D341Med (cell line): Measurements from ENCODE around the gene FAN1.
A peak's percentile ranks its signal among the peaks of the same experiment; 100 is the strongest.

ENCODE experiments used
- DNase-seq: peaks from one replicate; pipeline ENCODE4 v3.0.0; 2012; ENCODE audit warnings: low spot score

FAN1 gene

DNA sequence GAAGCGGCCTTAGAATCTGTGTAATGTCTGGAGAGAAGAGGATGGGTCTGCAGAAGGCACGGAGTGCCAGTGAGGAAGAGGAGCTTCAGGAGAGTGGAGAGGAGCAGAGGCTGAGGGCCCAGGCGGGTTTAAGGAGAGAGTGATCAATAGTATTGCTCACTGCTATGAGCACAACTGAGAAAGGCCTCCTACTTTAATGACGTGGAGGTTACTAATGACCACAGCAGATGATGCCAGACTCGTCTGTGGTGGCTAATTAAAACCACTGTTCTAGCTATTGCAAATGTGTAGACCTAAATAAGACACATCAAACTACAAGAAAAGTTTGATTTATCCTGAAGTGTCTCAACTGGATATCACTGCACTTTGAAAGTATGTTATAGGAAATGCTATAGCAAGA is 54.5 kb downstream of the FAN1 start:
- DNase-seq = no peak

DNA sequence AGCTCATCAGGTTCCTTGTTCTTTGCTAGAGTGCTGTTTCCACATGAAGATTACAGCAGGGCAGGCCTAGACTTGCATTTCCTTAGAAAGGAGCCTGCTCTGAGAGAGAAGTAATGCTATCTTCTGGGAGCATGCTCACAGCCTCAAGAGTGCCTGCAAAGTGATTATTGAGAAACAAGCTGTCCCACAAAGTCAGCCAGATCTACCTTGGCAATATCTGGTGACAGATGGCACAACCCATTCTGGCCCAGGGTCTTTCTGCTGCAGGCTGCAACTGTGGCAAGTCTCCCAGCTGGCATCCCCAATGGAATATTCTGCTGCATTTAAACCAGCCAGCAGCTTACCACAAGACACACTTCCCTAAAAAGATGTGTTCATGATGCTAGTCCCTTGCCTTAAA is 58.4 kb downstream of the FAN1 start:
- DNase-seq = peak; percentile 51

DNA sequence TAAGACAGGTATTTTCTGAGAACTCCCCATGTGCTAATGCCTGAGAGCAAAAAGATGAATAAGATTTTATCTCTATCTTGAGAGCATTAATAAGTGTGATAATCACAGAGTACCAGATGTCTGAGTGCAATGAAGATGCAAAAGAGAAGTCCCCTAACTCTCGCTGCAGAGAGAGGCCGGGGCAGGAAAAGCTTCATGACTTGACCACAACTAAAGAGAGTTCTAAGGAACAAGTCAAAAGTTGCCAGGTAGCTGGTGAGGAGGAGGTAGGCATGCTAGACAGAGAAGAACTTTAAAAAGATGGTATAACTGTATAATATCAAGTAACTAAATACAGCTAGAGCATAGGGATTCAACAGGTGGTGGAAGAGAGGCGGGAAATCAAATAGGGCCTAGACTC is 58.9 kb downstream of the FAN1 start:
- DNase-seq = no peak

DNA sequence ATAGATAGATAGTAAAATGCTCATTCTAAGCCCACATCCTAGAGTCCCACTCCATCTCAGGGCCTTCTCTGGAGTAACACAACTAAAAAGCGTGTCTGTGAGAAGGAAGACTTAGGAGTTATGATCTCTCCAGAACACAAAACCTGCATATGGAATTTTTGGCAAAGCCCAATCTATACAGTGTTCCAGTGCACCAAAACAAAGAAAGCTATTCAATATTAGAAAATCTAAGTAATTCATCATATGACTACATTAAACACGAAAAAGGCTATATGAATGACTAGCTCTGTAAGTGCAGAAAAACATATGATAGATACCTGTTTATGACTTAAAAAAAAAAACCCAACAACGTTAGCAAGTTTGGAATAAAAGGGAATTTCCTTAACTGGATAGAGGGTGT is 60.0 kb downstream of the FAN1 start:
- DNase-seq = no peak

DNA sequence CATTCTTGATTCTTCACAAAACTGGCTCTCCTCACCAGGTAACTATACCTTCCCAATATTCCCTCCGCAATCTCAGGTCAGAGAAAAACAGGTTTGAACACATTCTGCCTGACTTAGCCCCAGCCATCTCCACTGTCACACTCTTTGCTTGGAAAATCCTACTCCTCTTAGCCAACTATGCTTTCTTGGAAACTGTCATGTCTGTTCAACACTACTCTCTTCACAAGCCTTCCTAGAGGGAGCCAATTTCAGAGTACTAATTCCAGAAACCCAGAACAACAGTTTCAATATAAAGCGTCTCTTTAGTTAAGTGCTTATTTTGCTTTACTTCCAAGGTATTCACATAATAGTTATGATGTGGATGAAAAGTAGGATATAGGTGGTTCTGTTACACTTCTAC is 66.0 kb downstream of the FAN1 start:
- DNase-seq = no peak

DNA sequence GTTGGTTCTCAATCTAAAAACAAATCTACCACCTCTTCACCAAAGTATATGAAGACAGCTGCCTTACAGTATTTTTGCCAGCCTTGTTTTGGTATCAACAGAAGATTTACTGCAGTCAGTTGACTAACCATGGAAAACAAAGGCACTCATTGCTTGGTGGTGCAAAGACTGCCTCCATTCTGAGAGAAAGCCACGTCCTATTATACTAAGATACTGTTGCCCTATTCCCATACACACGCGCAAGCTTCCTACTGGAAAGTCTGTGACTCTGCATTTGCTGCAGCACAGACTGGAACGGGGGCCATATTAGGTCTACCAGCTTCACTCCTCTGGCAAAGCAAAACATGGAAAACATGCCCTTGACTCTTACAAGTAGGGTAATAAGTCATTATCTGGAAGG is 69.7 kb downstream of the FAN1 start:
- DNase-seq = no peak

DNA sequence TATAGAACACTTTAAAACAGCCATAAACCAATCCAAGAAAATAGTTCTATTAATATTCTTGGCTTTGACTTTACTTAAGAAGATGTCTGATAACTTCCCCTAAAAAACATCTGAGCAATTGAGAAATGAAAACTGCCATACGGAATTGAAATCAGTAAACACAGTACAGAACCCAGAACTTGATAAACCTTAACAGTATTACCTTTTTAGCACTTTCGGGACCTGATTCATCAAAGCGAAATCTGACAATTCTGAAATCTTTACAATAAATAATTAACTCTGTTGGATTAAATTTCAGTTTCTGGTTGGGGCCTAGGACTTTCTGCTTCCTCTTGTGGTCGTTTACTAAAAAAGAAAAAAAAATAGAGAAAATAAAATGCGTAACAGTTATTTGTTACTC is 70.4 kb downstream of the FAN1 start:
- DNase-seq = no peak

DNA sequence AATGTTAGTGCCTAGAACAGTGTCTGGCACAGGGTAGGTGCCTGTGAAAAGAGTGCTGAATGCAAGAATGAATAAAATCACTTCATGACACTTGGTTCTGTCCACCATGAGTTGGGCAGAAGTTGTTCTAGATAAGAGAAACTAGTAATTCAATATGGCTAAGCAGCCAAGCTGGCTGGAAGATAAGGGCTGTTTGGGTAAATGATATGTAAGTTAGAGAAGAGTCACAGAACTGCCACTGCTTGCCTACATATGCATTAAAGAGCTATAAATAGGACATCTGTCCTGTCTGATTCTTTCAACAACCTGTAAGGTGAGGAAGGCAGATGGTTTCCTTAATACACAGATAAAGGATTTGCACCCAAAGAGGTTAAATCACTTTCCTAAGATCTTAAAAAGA is 74.6 kb downstream of the FAN1 start:
- no peak for DNase-seq

DNA sequence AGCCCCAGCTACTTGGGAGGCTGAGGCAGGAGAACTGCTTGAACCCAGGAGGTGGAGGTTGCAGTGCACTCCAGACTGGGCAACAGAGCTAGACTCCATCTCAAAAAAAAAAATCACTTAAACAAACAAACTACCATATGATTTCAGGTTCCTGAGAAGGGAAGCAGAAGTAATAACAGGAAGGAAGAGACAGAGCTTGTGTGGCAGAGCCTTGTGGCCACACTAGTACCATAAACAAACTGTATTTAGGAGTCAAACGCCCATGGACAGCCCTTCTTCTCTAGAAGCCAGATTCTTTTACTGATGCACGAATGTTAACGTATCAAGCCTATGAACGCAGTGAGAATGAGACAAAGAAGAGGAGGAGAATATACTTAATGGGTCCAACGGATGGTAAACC is 75.7 kb downstream of the FAN1 start:
- DNase-seq = no peak

DNA sequence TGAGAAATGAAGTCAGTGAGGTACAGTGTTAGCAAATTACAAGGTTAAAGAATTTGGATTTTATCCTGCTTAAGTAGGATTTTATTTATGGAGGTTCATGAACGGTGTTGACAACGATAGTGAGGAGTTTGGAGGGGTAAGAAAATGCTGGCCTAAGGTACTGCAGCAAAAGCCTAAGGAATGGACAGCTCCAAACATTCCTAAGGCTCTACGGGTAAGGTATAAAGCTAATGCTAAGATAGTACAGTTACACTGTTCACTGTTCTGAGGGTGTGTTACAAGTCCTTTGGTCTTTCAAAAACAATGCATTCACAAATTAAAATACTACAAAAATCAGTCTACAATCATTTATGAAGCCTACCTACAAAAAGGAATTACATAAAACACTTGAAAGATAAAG is 80.4 kb downstream of the FAN1 start:
- no peak for DNase-seq

DNA sequence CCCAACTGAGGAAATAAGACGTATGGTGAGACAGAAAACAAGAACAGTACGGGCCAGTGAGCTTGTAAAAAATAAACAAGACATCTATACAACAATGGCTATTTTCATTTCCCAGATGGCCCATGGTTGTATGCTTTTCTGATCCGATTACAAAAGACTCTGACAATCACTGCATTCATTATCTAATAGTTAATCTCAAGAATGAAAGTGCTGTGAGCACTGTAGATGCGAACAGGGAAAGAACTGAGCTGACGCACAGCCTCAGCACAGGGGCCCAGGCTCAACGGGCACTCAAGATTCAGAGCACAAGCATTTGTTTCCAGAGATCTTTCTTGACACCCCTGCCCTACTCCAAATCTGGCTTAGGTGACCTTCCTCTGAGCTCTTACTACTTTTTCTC is 80.8 kb downstream of the FAN1 start:
- peak; percentile 68 for DNase-seq

DNA sequence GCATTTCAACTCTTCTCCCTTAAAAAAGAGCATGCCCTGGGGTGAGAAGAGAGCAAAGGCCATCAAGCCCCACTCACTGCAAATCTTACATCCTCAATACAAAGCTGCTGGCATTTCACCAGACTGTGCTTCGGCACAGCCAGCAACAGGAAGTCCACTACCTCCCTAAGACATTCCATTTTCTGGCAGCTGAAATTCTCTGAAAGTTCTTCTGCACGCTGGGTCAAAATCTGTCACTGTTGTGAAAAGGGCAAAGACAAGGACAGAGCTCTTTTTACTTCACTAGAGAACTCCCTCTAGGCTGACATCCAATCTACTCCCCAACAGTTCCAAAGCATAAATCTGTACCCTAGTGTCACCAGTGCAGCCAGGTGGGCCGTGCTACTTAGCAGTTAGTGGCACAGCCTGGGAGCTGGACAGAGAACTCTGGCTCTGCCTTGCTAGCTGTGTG is 81.4 kb downstream of the FAN1 start:
- DNase-seq = peak; percentile 29

DNA sequence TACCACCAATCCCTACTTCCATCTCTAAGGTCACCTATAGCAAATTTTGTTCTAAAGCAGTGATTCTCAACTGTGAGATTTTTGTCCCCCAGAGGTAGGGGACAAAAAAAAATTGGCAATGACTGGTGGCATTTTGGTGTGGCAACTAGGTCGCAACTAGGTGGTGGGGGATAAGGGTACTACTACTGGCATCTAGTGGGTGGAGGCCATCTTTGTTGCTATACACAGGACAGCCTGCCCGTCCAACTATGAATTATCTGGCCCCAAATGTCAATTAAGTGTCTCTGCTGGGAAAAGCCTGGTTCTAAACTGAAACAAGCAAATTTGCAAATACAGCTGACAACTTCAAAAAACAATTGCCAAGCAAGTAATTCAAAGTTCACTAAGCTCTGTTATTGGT is 86.3 kb downstream of the FAN1 start:
- DNase-seq = peak; percentile 36

DNA sequence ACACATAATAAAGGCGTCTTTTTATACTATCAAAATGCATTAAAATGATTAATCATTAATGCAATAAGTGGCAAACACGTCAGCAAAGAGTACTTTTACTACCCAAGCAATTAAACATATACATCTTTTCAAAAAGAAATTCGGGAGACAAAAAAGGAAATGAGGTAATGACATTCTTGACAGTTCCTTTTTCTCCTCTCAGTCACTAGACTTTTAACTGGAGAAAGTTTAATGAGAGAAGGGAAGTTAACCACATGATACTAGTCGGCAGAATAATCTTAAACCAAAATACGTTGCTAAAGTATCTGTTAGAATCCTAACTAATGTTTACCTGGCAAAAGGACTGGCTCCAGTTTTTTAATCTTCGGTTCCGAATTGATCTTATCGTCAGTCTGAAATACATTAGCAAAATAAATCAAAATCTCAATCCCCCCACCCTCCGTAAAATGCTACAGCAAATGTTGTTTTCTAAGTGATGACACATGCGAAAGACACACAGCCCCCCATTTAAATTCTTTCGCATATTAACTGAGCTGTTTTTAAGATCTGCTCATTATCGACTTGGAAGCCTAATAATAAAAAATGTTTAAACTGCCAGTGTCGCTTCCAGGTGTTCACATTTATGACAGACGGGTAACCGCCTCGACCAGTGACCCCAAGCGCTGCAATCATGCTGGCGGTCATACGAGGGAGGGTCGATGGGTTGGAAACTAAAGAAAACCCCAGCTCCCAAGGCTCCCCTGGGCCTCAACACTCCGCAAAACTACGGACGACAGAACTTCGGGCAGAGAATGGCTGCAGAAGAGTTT is 86.9 kb downstream of the FAN1 start:
- DNase-seq = no peak

DNA sequence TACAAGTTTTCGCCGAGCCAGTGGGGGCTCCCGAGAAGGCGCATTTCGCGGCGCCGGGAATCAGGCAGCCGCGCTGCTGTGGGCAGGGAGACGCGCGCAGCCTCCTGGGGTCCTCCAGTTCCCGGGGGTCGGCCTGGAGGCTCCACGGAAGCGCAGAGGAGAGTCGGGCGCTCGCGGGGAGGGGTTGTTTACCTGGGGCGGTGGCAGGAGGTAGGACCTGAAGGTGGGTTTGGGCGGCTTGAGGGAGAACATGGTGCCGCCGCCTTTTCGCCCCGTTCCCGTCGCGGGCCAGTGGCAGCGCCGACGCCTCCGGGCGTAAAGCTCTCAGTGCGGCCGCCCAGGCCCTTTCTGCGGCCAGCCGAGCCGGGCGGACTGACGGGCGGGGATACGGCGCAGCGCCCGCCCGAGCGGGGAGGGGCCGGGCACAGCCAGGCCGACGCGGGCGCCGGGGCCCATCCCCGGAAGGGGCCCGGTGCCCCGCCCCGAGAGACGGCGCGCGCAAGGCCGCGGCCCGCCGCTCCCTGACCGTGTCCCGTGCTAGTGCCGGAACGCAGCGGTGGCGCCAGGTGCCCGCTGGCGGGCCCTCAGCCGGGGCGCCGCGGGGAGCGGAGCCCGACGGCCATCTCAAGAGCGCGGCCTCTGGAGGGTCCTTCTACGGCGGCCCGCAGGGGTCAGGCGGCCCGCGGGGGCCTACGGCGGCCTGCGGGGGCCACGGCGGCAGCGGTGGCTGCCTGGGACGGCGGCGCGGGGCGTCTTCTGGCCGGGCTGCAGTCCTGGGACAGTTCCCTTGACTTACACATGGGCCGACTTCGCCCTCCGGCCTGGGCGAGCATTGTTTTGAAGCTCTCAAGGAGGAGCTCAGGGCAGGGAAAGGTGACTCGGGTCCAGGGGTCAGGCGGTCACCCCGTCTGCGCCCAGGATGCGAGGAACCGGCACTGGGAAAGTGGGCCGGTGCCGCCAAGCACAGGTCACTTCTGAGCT is 87.8 kb downstream of the FAN1 start, which contains the start of gene MTMR10:
MTMR10 (minus strand) TSS at position 374 of the 981 bp plus-strand sequence; CDS start at position 252, 122 bp downstream.
- peak; percentile 91 for DNase-seq

DNA sequence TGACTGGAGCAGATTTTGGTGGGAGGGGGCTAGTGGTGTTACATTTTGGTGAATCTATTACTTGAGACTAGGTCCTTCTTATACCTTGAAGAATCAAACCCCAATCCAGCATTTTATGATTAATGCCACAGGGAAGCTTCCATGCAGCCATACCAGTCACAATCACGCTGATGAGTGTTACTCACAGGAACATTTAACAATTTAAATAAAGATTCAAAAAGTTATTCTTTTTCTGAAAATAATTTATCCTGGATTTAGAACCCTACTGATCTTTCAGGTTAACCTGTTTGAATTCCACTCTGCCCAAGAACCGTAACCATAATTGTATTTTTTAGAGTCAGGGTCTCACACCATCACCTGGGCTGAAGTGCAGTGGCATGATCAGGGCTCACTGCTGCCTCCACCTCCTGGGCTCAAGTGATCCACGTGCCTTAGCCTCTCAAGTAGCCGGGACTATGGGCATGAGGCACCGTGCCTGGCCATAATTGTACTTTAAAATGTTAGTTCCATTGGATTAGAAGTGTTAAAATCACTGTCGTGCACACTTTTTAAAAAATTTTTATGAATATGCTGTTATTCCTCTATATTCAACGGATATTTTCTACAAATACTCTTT is 88.6 kb downstream of the FAN1 start:
- no peak for DNase-seq
